ENCODE data around the gene EPS15.

The EPS15 gene

GRCh38 chr1:51354416-51354815, 164.7 kb downstream of the EPS15 start:
- H3K4me3 Mint-ChIP-seq: no peak overlapping the region
- no peak overlapping the region for H3K27ac Mint-ChIP-seq (ENCODE audit: low read depth)
- H3K9me3 Mint-ChIP-seq: no peaks in the 10 kb centered on the region
- H3K4me1 Mint-ChIP-seq: no peaks in the 10 kb centered on the region
- H3K36me3 Mint-ChIP-seq (ENCODE audit: insufficient read depth): peaks cover 32% of the 10 kb centered on the region
- no peaks in the 10 kb centered on the region for H3K27me3 Mint-ChIP-seq
- ATAC-seq (replicated peaks; ENCODE audit: extremely low read depth, poor library complexity, severe bottlenecking): no peak
- DNase-seq (ENCODE audit: low spot score in 2 of 2): no peak

DNA sequence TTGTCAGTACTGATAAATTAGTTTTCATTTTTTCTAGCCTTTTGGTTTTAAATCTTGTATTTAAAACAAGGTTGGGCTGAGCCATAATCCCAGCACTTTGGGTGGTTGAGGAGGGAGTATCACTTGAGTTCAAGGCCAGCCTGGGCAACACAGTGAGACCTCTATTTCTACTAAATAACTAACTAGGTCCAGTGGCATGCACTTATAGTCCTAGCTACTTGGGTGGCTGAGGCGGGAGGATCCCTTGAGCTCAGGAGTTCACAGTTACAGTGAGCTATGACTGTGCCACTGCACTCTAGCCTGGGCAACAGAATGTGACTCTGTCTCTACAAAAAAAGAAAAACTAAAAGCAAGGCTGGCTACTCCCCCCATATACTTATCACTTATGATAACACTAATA, 167.2 kb downstream of the EPS15 start:
- H3K4me1 Mint-ChIP-seq: no peaks in the 10 kb centered on the region
- no peaks in the 10 kb centered on the region for H3K27me3 Mint-ChIP-seq
- DNase-seq (ENCODE audit: low spot score in 2 of 2) (no peak), ATAC-seq (replicated peaks; ENCODE audit: extremely low read depth, poor library complexity, severe bottlenecking) (no peak)
- H3K27ac Mint-ChIP-seq (ENCODE audit: low read depth): no peak overlapping the region
- H3K36me3 Mint-ChIP-seq (ENCODE audit: insufficient read depth): peaks cover 21% of the 10 kb centered on the region
- no peak overlapping the region for H3K4me3 Mint-ChIP-seq
- no peaks in the 10 kb centered on the region for H3K9me3 Mint-ChIP-seq

GRCh38 chr1:51349862-51350261, 169.2 kb downstream of the EPS15 start:
- H3K36me3 Mint-ChIP-seq (ENCODE audit: insufficient read depth): peaks cover 8% of the 10 kb centered on the region
- ATAC-seq (replicated peaks; ENCODE audit: extremely low read depth, poor library complexity, severe bottlenecking) (no peak), DNase-seq (ENCODE audit: low spot score in 2 of 2) (no peak)
- no peaks in the 10 kb centered on the region for H3K4me1 Mint-ChIP-seq
- no peak overlapping the region for H3K27ac Mint-ChIP-seq (ENCODE audit: low read depth)
- no peaks in the 10 kb centered on the region for H3K9me3 Mint-ChIP-seq
- no peak overlapping the region for H3K4me3 Mint-ChIP-seq
- H3K27me3 Mint-ChIP-seq: peaks cover 13% of the 10 kb centered on the region

GRCh38 chr1:51348147-51348527, 170.9 kb downstream of the EPS15 start:
- H3K4me3 Mint-ChIP-seq: no peak overlapping the region
- H3K36me3 Mint-ChIP-seq (ENCODE audit: insufficient read depth): peaks cover 8% of the 10 kb centered on the region
- H3K4me1 Mint-ChIP-seq: no peaks in the 10 kb centered on the region
- ATAC-seq (replicated peaks; ENCODE audit: extremely low read depth, poor library complexity, severe bottlenecking) (no peak), DNase-seq (ENCODE audit: low spot score in 2 of 2) (no peak)
- peak overlapping the region; percentile 57 for H3K27ac Mint-ChIP-seq (ENCODE audit: low read depth)
- H3K27me3 Mint-ChIP-seq: peaks cover 27% of the 10 kb centered on the region
- no peaks in the 10 kb centered on the region for H3K9me3 Mint-ChIP-seq

DNA sequence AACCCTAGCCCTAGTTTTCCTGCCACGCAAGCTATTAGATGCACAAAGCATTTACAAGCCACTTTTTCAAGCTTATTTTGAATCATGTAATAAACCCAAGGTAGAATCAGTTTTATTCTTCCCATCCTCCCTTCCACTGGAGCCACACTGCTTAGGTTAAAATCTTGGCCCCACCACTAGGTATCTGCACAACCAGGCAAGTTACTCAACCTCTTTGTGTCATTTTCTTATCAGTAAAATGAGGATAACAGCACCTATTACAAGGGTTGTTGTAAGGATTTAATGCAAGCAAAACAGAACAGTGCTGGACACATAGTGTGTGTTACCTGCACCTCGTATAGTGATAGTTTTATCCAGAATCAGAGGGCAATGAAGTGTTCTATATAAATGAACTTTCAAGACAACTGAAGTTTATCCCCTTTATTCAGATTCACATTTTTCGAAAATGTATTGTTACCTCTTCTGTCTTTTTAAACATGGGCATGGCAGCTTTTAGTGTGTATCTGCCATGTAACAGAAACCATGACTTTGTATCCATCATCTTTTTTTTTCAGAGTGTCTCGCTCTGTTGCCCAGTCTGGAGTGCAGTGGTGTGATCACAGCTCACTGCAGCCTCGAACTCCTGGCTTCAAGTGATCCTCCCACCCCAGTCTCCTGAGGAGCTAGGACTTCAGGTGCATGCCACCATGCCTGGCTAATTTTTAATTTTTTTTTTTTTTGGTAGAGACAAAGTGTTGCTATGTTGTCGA, 171.5 kb downstream of the EPS15 start:
- H3K36me3 Mint-ChIP-seq (ENCODE audit: insufficient read depth): peaks cover 8% of the 10 kb centered on the region
- H3K9me3 Mint-ChIP-seq: no peaks in the 10 kb centered on the region
- no peak overlapping the region for H3K4me3 Mint-ChIP-seq
- ATAC-seq (replicated peaks; ENCODE audit: extremely low read depth, poor library complexity, severe bottlenecking) (no peak), DNase-seq (ENCODE audit: low spot score in 2 of 2) (no peak)
- no peaks in the 10 kb centered on the region for H3K4me1 Mint-ChIP-seq
- H3K27ac Mint-ChIP-seq (ENCODE audit: low read depth): peak overlapping the region; percentile 57
- H3K27me3 Mint-ChIP-seq: peaks cover 32% of the 10 kb centered on the region

DNA sequence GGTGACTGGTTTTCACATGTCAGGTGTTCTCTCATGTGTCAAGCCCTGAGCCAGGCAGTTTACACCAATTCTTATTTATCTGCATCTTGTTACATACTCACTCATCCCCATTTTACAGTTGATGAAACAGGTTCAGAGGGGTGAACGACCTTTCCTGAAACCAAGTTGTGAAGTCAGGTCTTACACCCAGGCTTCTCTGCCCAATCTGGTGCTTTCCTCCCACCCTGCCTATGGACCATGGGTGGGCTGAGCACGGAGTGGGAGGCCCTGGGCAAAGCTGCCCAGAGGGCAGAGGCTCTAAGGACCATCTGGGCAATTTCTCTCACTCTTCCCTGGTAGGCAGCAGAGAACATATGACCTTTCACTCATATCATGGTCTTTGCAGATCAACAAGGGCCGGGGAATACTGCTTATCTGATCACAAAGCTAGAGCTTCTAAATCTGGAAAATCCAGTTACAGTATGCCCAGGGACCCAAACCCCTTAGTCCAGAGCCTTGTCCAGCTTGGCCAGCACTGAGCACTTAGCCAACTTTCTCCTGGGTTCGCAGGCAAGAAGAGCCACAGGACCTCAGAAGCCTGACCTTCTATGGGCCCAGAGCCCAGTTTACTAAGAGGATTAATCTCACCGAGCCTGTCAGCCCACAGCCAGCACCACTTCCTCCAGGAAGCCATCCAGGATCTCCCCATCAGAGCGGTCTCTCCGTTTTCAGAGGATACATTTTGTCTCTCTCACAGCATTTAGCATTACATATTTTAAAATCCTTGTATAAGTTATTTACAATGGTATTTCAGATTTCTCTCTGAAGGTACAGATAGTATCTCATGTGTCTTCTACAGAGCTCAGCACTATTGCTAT, 172.8 kb downstream of the EPS15 start:
- no peak for ATAC-seq (replicated peaks; ENCODE audit: extremely low read depth, poor library complexity, severe bottlenecking)
- H3K4me1 Mint-ChIP-seq: no peaks in the 10 kb centered on the region
- H3K36me3 Mint-ChIP-seq (ENCODE audit: insufficient read depth): peaks cover 6% of the 10 kb centered on the region
- H3K4me3 Mint-ChIP-seq: no peak overlapping the region
- no peak overlapping the region for H3K27ac Mint-ChIP-seq (ENCODE audit: low read depth)
- H3K27me3 Mint-ChIP-seq: peaks cover 43% of the 10 kb centered on the region
- no peaks in the 10 kb centered on the region for H3K9me3 Mint-ChIP-seq
- no peak for DNase-seq (ENCODE audit: low spot score in 2 of 2)

DNA sequence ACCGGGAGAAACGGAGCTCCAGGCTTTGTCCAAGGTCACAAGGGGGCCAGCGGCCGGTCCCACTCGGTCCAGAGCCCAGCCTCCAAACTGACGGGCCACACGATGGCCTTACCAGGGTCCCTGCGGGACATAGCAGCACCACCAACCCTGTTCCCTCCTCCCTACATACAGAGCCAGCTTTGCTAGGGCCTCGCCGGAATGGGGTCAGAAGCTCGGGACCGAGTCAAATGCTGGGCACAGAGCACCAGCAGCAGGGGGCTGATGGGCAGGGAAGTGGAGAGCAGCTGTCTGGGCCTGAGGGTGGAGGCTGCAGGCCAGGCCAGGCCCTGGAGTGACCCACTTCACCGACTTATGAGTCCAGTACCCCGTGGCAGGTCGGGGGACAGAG, 173.8 kb downstream of the EPS15 start:
- Mint-ChIP-seq H3K27ac (ENCODE audit: low read depth) (no peak overlapping the region), H3K4me3 (no peak overlapping the region), H3K27me3 (peaks cover 43% of the 10 kb centered on the region), H3K9me3 (no peaks in the 10 kb centered on the region), H3K36me3 (ENCODE audit: insufficient read depth) (peaks cover 6% of the 10 kb centered on the region), H3K4me1 (no peaks in the 10 kb centered on the region)
- ATAC-seq (replicated peaks; ENCODE audit: extremely low read depth, poor library complexity, severe bottlenecking) (no peak), DNase-seq (ENCODE audit: low spot score in 2 of 2) (no peak)

GRCh38 chr1:51344602-51345299, 174.3 kb downstream of the EPS15 start:
- Mint-ChIP-seq H3K4me3 (no peak overlapping the region), H3K36me3 (ENCODE audit: insufficient read depth) (peaks cover 6% of the 10 kb centered on the region), H3K27me3 (peaks cover 43% of the 10 kb centered on the region), H3K4me1 (no peaks in the 10 kb centered on the region), H3K9me3 (no peaks in the 10 kb centered on the region), H3K27ac (ENCODE audit: low read depth) (no peak overlapping the region)
- DNase-seq (ENCODE audit: low spot score in 2 of 2): no peak
- no peak for ATAC-seq (replicated peaks; ENCODE audit: extremely low read depth, poor library complexity, severe bottlenecking)

GRCh38 chr1:51344276-51344601, 174.8 kb downstream of the EPS15 start:
- no peak for ATAC-seq (replicated peaks; ENCODE audit: extremely low read depth, poor library complexity, severe bottlenecking)
- H3K27me3 Mint-ChIP-seq: peaks cover 45% of the 10 kb centered on the region

GRCh38 chr1:51343624-51344023, 175.4 kb downstream of the EPS15 start:
- no peak overlapping the region for H3K27ac Mint-ChIP-seq (ENCODE audit: low read depth)
- DNase-seq (ENCODE audit: low spot score in 2 of 2) (no peak), ATAC-seq (replicated peaks; ENCODE audit: extremely low read depth, poor library complexity, severe bottlenecking) (no peak)
- H3K4me3 Mint-ChIP-seq: no peak overlapping the region
- H3K36me3 Mint-ChIP-seq (ENCODE audit: insufficient read depth): peaks cover 6% of the 10 kb centered on the region
- H3K9me3 Mint-ChIP-seq: no peaks in the 10 kb centered on the region
- no peaks in the 10 kb centered on the region for H3K4me1 Mint-ChIP-seq
- peaks cover 51% of the 10 kb centered on the region for H3K27me3 Mint-ChIP-seq

More at GRCh38 chr1:51344276-51344601, 174.8 kb downstream of the EPS15 start:
- H3K9me3 Mint-ChIP-seq: no peaks in the 10 kb centered on the region
- H3K27ac Mint-ChIP-seq (ENCODE audit: low read depth): no peak overlapping the region
- no peak overlapping the region for H3K4me3 Mint-ChIP-seq
- peaks cover 6% of the 10 kb centered on the region for H3K36me3 Mint-ChIP-seq (ENCODE audit: insufficient read depth)
- no peaks in the 10 kb centered on the region for H3K4me1 Mint-ChIP-seq
- DNase-seq (ENCODE audit: low spot score in 2 of 2): no peak

- ATAC-seq (replicated peaks; ENCODE audit: extremely low read depth, poor library complexity, severe bottlenecking) (no peak), DNase-seq (ENCODE audit: low spot score in 2 of 2) (no peak)
- no peak overlapping the region for H3K27ac Mint-ChIP-seq (ENCODE audit: low read depth)
- peaks cover 6% of the 10 kb centered on the region for H3K36me3 Mint-ChIP-seq (ENCODE audit: insufficient read depth)
- H3K4me1 Mint-ChIP-seq: no peaks in the 10 kb centered on the region
- H3K9me3 Mint-ChIP-seq: no peaks in the 10 kb centered on the region
- no peak overlapping the region for H3K4me3 Mint-ChIP-seq
- peaks cover 61% of the 10 kb centered on the region for H3K27me3 Mint-ChIP-seq
Observed at GRCh38 chr1:51342591-51343206, 176.4 kb downstream of the EPS15 start.

GRCh38 chr1:51341876-51342496, 177.1 kb downstream of the EPS15 start:
- Mint-ChIP-seq H3K36me3 (ENCODE audit: insufficient read depth) (peaks cover 6% of the 10 kb centered on the region), H3K27ac (ENCODE audit: low read depth) (no peak overlapping the region), H3K4me3 (no peak overlapping the region), H3K4me1 (no peaks in the 10 kb centered on the region), H3K9me3 (no peaks in the 10 kb centered on the region), H3K27me3 (peaks cover 62% of the 10 kb centered on the region)
- ATAC-seq (replicated peaks; ENCODE audit: extremely low read depth, poor library complexity, severe bottlenecking) (no peak), DNase-seq (ENCODE audit: low spot score in 2 of 2) (no peak)
